GM20000 (cell line): ENCODE results near the gene IFT80.

Source experiments
- DNase-seq: peaks from one replicate; pipeline ENCODE4 v3.0.0; 2012; ENCODE audit warnings: low spot score
- CTCF ChIP-seq: IDR thresholded peaks from 2 replicates; pipeline ENCODE4 v1.5.1; 2012; ENCODE audit warnings: mild to moderate bottlenecking, control low read depth; ENCODE audit errors: extremely low read depth, missing control alignments

The IFT80 gene

GRCh38 chr3:160400030-160400701, 1.1 kb upstream of the IFT80 start:
- DNase-seq, result peak; percentile 37
- TF ChIP-seq CTCF, result no peak

- DNase-seq, result no peak
- no peak for TF ChIP-seq CTCF
Observed at GRCh38 chr3:160398820-160399124, 253 bp downstream of the IFT80 start.

GRCh38 chr3:160395297-160395696, 3.7 kb downstream of the IFT80 start:
- no peak for DNase-seq

GRCh38 chr3:160394009-160394392, 5.0 kb downstream of the IFT80 start:
- TF ChIP-seq CTCF, result no peak
- DNase-seq, result no peak

More at GRCh38 chr3:160395297-160395696, 3.7 kb downstream of the IFT80 start:
- no peak for TF ChIP-seq CTCF

- DNase-seq, result no peak
- TF ChIP-seq CTCF, result no peak
Observed at GRCh38 chr3:160393346-160394008, 5.5 kb downstream of the IFT80 start.

- no peak for DNase-seq
- no peak for TF ChIP-seq CTCF
Observed at GRCh38 chr3:160392798-160393197, 6.2 kb downstream of the IFT80 start.

- TF ChIP-seq CTCF, result no peak
- DNase-seq, result no peak
Observed at GRCh38 chr3:160390565-160391138, 8.4 kb downstream of the IFT80 start.
